GM13977 (cell line): ENCODE measurements around the gene CDK18.

Source experiments
- DNase-seq: peaks from one replicate; pipeline ENCODE4 v3.0.0; 2012; ENCODE audit warnings: low spot score
- CTCF ChIP-seq: IDR thresholded peaks from 2 replicates; pipeline ENCODE4 v1.5.1; 2012; ENCODE audit warnings: mild to moderate bottlenecking, control low read depth; ENCODE audit not compliant: insufficient read depth; ENCODE audit errors: extremely low read depth, missing control alignments
- in situ Hi-C: fragments of 300-500 bp; cut with MboI; formaldehyde crosslinking; loops from one replicate; pipeline ENCODE4 v1.12.0; 2022; ENCODE audit warnings: low sequenced_read_pairs, low pct_unique_long_range_greater_than_20kb, mixed read lengths, inconsistent platforms; ENCODE audit not compliant: unreplicated experiment

CDK18 gene

GRCh38 chr1:205516362-205516761, 11.9 kb downstream of the CDK18 start:
- no peak for TF ChIP-seq CTCF
- in situ Hi-C loops = no loop called here
- DNase-seq = no peak

GRCh38 chr1:205517288-205517687, 12.8 kb downstream of the CDK18 start:
- no peak for DNase-seq
- TF ChIP-seq CTCF = no peak
- in situ Hi-C loops = no loop called here

- DNase-seq = no peak
- TF ChIP-seq CTCF = no peak
- in situ Hi-C loops = no loop called here
Observed at GRCh38 chr1:205517763-205518162, 13.3 kb downstream of the CDK18 start.

- TF ChIP-seq CTCF = no peak
- no peak for DNase-seq
- in situ Hi-C loops = no loop called here
Observed at GRCh38 chr1:205518661-205519540, 14.4 kb downstream of the CDK18 start.

GRCh38 chr1:205519541-205520131, 15.2 kb downstream of the CDK18 start:
- in situ Hi-C loops = loop anchor here (10.0 kb wide), 1 partner anchor 145 kb away; no protein-coding TSS in a partner anchor
- DNase-seq = no peak
- no peak for TF ChIP-seq CTCF

GRCh38 chr1:205520709-205521108, 16.2 kb downstream of the CDK18 start:
- no peak for TF ChIP-seq CTCF
- in situ Hi-C loops = loop anchor here (10.0 kb wide), 1 partner anchor 144 kb away; no protein-coding TSS in a partner anchor
- DNase-seq = no peak
